Fibroblast of mammary gland (primary cell): ENCODE measurements around the gene USP34.
"Not testable (repeated sequence)": the region's sequence is repeated elsewhere in the genome, so short reads cannot be mapped to it uniquely, and the experiment has no call there.

ENCODE experiments used
- DNase-seq: peaks from one replicate; pipeline ENCODE4 v3.0.0-alpha.2; 2010; ENCODE audit warnings: low read depth
- H3K4me3 ChIP-seq: 2 replicates; pipeline ENCODE4 v1.5.1; 2011; ENCODE audit warnings: low read depth, mild to moderate bottlenecking, low read length, moderate library complexity; ENCODE audit not compliant: control insufficient read depth
- TF ChIP-seq, protein P1 (sequence below): conservative IDR thresholded peaks from 2 replicates; pipeline ENCODE4 v1.5.1; 2011; ENCODE audit warnings: low read depth, low read length, inconsistent platforms; ENCODE audit not compliant: control insufficient read depth, insufficient read depth

Gene USP34

DNA sequence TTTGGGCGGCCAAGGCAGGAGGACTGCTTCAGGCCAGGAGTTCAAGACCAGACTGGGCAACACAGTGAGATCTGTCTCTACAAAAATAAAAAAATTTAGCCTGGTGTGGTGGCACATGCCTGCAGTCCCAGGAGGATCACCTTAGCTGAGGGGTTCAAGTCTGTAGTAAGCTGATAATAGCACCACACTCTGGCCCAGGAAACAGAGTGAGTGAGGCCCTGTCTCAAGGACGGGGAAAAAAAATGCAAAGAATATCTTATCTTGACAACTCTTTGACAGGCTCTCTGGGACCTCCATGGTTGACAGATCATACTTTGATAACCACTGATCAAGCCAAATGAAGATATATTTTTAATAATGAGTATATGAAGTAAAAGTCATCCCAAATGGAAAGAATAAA lies 22.7 kb downstream of the USP34 start:
- TF ChIP-seq, protein P1, sequence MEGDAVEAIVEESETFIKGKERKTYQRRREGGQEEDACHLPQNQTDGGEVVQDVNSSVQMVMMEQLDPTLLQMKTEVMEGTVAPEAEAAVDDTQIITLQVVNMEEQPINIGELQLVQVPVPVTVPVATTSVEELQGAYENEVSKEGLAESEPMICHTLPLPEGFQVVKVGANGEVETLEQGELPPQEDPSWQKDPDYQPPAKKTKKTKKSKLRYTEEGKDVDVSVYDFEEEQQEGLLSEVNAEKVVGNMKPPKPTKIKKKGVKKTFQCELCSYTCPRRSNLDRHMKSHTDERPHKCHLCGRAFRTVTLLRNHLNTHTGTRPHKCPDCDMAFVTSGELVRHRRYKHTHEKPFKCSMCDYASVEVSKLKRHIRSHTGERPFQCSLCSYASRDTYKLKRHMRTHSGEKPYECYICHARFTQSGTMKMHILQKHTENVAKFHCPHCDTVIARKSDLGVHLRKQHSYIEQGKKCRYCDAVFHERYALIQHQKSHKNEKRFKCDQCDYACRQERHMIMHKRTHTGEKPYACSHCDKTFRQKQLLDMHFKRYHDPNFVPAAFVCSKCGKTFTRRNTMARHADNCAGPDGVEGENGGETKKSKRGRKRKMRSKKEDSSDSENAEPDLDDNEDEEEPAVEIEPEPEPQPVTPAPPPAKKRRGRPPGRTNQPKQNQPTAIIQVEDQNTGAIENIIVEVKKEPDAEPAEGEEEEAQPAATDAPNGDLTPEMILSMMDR: no peak
- DNase-seq: no peak
- H3K4me3 ChIP-seq: no peak overlapping the region

DNA sequence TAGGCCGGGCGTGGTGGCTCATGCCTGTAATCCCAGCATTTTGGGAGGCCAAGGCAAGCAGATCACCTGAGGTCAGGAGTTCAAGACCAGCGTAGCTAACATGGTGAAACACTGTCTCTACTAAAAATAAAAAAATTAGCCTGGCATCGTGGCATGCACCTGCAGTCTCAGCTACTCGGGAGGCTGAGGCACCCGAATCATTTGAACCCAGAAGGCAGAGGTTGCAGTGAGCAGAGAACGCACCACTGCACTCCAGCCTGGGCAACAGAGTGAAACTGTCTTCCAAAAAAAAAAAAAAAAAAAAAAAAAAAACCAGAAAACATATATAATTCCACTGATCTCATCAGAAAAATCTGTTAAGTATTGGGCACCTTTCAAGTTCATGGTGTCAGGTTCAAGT lies 23.9 kb downstream of the USP34 start:
- not testable (repeated sequence) for DNase-seq

DNA sequence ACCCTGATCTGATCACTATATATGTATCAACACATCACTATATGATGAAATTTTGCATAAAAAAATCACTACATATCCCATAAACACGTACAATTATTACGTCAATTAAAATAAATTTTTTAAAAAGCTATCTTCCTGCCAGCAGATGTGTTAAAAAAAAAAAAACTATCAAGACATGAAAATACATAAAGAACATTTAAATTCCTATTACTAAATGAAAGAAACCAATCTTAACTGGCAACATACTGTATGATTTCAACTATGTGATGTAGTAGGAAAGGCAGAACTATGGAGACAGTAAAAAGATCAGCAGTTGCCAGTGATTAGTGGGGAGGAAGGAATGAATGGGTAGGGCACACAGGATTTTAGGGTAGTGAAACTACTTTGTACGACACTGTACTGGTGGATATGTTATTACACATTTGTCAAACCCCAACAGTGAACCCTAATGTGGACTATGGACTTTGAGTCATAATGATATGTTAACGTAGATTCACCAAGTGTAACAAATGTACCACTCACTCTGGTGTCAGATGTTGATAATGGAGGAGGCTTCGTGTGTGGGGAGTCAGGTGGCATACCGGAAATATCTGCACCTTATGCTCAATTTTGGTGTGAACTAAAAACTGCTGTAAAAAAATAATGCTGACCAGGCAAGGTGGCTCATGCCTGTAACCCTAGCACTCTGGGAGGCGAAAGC lies 27.4 kb downstream of the USP34 start:
- H3K4me3 ChIP-seq: no peak overlapping the region
- DNase-seq: no peak

More for the DNA sequence above, 23.9 kb downstream of the USP34 start:
- not testable (repeated sequence) for H3K4me3 ChIP-seq

DNA sequence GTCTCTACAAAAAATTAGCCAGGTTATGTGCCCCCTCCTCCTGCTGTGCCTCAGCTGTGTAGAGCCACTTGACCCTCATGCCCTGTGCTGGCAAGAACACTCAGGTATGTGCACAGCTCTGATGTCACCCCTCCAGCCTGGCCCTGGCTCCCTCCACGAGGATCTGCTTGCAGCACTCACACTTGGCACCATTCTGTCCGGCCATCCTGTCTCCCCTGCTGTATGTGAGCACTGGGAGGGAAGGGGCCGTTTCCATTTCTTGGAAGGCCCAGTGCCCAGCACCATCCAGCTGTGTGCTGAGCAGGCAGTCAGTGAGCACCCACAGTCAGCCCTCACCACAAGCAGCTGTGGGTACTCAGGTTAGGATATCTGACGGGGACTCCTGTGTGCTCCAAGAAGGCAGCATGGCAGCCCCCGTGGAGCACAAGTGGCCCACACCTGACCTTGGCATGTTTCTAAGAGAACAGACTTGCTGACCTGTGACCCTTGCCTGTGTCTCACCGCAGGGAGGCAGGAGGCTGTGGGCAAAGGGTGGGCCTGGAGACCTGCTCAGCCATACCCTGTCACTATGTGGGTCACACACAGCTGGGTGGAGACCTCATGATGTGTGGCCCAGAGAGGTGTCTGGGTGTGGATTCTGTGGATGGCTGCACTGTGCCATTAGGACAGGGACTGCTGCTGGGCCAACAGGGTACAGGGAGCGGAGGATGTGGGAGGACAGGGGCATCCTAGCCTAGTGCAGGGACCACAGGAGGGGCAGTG lies 31.5 kb downstream of the USP34 start:
- TF ChIP-seq, protein P1: no peak
- DNase-seq: no peak
- no peak overlapping the region for H3K4me3 ChIP-seq

More for the DNA sequence above, 27.4 kb downstream of the USP34 start:
- TF ChIP-seq, protein P1: no peak

DNA sequence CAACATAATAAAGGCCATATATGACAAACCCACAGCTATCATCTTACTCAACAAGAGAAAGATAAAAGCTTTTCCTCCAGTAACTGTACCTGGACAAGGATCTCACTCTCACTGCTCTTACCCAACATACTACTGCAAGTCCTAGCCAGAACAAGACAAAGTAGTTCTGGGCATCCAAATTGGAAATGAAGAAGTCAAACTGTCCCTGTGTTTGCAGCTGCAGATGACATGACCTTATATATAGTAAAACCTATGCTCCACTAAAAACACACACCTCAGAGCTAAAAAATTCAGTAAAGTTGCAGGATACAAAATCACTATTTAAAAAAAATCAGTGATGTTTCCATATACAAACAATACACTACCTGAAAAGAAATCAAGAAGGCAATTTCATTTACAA lies 32.2 kb downstream of the USP34 start:
- H3K4me3 ChIP-seq: no peak overlapping the region
- no peak for DNase-seq
- TF ChIP-seq, protein P1: no peak

DNA sequence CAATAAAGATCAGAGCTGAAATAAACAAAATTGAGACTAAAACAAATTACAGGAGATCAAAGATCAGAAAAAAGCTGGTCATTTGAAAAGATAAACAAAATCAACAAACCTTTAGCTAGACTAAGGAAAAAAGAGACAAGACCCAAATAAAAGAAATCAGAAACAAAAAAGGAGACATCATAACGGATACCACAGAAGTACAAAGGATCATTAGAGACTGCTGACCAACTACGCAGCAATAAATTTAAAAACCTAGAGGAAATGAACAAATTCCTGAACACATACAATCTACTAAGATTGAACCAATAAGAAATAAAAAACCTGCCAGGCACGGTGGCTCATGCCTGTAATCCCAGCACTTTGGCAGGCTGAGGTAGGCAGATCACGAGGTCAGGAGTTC lies 33.7 kb downstream of the USP34 start:
- no peak overlapping the region for H3K4me3 ChIP-seq
- DNase-seq: no peak
- TF ChIP-seq, protein P1: no peak

DNA sequence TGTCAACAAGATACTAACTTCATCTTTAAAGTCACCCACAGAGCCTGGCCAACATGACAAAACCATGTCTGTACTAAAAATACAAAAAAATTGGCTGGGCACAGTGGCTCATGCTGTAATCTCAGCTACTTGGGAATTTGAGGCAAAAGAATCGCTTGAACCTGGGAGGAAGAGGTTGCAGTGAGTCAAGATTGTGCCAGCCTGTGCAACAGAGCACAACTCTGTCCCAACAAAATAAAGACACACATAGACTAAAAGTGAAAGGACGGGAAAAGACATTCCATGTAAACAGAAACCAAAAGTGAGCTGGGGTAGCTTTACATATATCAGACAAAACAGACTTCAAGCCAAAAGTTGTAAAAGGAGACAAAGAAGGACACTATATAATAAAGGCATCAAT lies 34.8 kb downstream of the USP34 start:
- no peak overlapping the region for H3K4me3 ChIP-seq
- TF ChIP-seq, protein P1: no peak
- no peak for DNase-seq
